T-helper 1 cell treated with Interleukin-12 subunit alpha and Interleukin-12 subunit beta and Interleukin-4 antibody, amounts not matched to agents 30 ng/mL and 1 ng/mL, for 36 hours (primary cell): Measurements from ENCODE around the gene PPEF2. TPM values are rescaled to one million over a fixed set of nuclear protein-coding genes. Genes with fewer than 3 reads are reported as not detected.

Experiments used
- intact Hi-C: fragments of 100-400 bp; cut with micrococcal nuclease; formaldehyde crosslinking; loops from one replicate; pipeline ENCODE4 v1.15.1; 2024
- total RNA-seq: library from RNA; stranded (reverse); gene quantifications from 2 replicates; pipeline ENCODE4 v1.2.3, GENCODE V29; 2022

Gene PPEF2
- total RNA-seq, 1 donor from 2014 or later: not detected

DNA sequence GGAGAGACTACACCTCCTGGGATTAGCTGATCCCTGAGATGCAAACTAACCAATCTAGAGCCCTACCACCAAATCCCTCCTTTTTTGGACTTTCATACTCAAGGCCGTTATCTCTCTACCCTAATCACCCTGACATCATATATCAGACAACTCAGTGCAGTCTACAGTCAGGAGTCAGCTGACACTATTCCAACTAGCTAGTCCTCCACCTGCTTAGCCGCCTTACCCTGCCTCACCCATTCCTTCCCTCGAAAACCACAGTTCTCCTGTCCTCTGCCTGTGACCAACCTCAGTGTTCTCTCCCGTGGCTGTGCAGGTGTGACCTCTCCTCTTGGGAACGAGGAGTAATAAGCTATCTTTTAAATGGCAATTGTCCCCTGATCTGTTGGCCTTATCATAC, 1.8 kb upstream of the PPEF2 start:
- intact Hi-C loops: no loop called here

GRCh38 chr4:75898536-75898935, 3.7 kb downstream of the PPEF2 start:
- intact Hi-C loops: no loop called here

GRCh38 chr4:75895744-75896314, 6.4 kb downstream of the PPEF2 start:
- intact Hi-C loops: loop anchor here (1.0 kb wide), 2 partner anchors 44 to 171 kb away; no protein-coding TSS in a partner anchor

- intact Hi-C loops: no loop called here
Observed at GRCh38 chr4:75892508-75892907, 9.7 kb downstream of the PPEF2 start.

GRCh38 chr4:75891611-75892010, 10.6 kb downstream of the PPEF2 start:
- intact Hi-C loops: no loop called here

DNA sequence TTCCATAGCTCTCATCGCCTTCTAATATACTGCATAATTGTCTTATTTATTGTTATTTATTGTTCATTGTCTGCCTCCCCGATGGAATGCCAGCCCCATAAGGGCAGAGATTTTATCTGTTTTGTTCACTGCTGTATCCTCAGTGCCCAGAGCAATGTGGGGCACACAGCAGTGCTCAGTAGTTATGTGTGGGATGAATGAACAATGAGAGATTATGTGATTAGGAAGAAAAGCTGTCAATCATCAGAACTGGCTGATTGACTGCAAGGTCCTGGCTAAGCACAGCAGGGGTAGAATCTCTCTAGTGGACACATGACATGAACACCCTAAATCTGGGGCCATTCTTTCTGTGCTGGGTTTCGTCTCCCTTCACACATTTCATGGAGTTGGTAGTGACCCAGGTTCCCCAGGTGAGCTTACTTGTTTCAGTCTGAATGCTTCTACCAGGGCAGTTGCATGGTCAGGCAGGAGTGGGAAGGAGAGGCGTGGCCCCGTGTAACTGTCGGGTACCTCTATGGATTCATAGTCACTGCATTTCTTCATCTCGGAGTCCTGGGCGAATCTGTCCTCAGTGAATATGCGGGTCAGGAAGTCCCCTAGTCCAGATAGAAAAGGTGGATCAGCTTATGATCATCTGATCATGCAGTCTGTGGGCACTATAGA, 12.6 kb downstream of the PPEF2 start:
- intact Hi-C loops: no loop called here

DNA sequence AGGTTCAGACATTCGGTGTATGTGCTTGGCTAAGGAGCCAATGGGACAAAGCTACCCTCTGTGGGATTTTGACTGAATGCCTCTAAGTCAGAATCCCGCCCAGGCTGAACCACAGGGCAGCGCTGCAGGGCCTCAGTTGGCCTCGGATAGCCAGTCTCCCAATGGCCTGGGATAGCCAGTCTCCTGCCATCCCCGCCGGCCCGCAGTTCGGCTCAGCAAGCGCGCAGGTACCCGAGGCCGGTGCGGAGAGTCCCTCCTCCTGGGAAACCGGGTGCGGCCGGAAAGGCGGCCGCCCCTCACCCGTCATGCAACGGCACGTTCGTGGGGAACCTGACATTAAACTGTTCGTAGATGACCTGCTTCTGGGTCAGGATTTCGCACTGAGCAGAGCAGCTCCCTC, 16.1 kb downstream of the PPEF2 start:
- intact Hi-C loops: no loop called here

DNA sequence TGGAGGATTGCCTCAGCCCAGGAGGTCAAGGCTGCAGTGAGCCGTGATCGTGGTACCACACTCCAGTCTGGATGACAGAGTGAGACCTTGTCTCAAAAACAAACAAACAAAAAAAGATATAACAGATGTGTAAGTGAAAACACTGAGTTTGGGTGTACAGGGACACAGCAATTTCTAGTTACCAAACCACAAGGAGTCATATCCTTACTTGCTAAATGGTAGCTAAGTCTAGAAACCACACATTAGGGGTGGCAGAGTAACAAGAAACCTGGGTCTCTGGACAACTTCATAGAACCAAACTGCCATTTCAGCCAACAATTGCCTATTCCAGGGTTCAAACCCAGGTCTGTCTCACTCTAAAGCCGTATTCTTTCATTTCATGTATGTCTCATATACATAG, 20.8 kb downstream of the PPEF2 start:
- intact Hi-C loops: no loop called here

DNA sequence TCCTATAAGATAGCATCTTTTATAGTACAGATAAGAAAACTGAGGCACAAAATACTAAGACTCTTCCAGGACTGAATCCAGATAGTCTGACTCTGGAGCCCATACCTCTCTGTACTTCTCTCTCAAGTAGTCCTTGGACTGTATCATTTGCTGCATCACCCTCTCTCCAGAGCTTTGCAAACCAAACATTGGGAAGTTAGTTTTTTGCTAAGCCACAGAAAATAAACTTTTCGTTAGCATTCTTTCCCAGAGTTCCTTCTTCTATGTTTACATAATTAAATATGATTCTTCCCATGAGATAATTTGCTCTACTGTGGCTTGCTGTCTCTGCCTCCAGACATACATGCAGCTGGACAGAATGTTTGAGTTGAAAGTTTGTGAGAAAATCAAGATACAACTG, 22.0 kb downstream of the PPEF2 start:
- intact Hi-C loops: no loop called here

DNA sequence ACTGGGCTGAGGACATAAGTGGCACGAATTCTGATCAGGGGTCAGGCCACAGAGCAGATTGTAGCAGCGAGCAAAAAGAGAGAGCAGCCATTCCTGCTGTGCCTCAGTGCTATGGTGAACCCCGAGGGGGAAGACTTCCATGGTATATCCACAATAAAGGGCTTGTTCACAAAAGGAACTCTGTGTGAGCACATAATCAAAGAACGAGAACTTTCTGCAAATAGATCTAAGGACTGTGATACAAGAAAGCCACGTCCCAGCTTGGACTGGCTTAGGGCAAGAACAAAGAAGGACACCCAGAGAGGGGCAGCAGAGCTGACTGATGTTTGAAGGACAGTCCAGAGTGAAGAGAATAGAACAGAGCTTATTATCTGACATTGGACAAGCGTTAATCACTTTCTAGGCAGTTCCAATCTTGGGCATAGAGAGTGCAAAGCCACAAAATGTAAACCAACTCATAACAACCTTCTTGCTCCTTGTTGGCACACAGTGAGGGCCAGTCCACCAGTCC, 24.0 kb downstream of the PPEF2 start:
- intact Hi-C loops: no loop called here

GRCh38 chr4:75876218-75876617, 26.0 kb downstream of the PPEF2 start:
- intact Hi-C loops: no loop called here

GRCh38 chr4:75869100-75869499, 33.2 kb downstream of the PPEF2 start:
- intact Hi-C loops: no loop called here

DNA sequence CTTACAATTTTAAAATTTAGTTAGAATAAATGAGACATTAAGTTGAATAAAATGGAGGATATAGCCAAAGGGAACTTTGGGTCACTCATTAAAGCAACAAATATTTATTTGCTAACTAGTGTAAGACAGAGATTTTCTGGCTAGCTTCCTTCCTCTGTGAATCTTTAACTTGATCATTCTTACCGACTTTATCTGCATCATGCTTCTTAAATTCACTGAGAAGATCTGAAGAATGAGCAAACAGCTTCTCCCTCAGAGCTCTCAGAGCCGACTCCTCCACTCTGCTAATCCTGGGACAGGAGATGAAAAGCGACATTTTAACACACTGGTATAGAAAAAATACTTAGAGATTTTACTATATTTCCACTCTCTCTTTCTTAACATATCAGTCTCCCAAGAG, 35.1 kb downstream of the PPEF2 start:
- intact Hi-C loops: no loop called here

GRCh38 chr4:75860606-75861005, 41.6 kb downstream of the PPEF2 start:
- intact Hi-C loops: no loop called here

GRCh38 chr4:75858721-75859120, 43.5 kb downstream of the PPEF2 start:
- intact Hi-C loops: no loop called here

GRCh38 chr4:75849461-75849860, 52.8 kb downstream of the PPEF2 start:
- intact Hi-C loops: no loop called here

- intact Hi-C loops: loop anchor here (1.0 kb wide), 7 partner anchors 125 to 975 kb away; partner anchors contain the start of genes CDKL2, RCHY1, THAP6 and USO1
Observed at GRCh38 chr4:75848891-75849290, 53.4 kb downstream of the PPEF2 start.

DNA sequence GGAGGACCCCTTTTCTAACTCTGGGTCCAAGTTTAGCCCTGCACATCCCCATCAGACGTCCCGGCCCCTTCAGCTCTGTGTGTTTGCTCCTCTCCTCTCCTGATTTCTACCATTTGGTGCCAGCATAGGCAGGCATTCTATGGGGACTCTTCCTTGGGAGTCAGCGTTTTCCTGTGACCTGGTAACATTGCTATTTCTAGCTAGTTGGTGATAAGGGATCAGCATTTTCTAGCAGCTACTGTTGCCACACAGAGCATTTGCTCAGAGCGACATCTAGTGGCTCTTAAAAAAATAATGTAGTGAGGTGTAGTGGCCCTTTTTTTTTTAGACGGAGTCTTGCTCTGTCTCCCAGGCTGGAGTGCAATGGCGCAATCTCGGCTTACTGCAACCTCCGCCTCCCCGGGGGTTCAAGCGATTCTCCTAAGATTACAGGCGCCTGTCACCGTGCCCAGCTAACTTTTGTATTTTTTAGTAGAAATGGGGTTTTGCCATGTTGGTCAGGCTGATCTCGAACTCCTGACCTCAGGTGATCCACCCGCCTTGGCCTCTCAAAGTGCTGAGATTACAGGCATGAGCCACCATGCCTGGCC, 54.0 kb downstream of the PPEF2 start:
- intact Hi-C loops: loop anchor here (1.0 kb wide), 7 partner anchors 124 to 974 kb away; partner anchors contain the start of genes CDKL2, RCHY1, THAP6 and USO1

DNA sequence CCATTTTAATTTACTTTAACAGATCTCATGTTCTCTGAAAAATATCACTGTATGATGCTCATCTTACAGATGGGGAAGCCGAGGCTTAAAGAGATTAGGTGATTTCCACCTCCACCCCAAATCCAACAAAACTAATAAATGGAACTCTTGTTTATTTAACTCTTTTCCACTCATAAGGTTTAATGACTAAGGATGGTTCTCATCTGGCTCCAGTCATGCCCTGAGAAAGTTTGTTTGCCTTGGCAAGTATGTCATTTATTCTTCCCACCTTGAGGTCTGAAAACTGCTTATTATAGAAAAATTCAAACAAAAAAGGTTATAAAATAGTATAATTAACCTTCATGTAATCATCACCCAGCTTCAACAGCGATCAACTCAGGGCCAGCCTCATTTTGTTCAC, 56.3 kb downstream of the PPEF2 start:
- intact Hi-C loops: no loop called here

DNA sequence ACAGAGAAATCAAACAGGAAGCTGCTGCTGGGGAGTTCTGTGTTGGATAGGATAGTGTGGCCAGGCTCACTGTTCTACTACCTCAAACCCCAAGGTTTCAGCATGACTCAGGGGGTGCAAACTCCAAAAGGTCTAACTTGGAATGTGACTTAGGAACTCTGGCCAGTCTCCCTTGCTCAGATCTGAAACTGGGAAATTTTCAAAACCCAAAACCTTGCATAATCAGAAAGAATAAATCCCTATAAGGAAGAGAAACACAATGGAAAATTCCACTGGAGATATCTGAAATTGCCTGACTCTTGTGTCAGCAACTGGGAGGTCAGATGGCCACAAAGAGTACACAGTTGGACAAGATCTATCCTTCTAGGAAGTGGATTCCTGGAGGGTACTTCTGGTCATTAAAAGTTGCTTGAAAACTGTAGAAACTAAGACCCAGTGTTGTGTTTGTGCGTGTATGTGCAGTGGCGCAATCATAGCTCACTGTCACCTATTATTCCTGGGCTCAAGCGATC, 58.0 kb downstream of the PPEF2 start:
- intact Hi-C loops: no loop called here

GRCh38 chr4:75843596-75843995, 58.7 kb downstream of the PPEF2 start:
- intact Hi-C loops: no loop called here
